Colonic mucosa (tissue), 4 donors: ENCODE results near the gene TDRD9. TPM values are rescaled to one million over a fixed set of nuclear protein-coding genes. Genes with fewer than 3 reads are reported as not detected.
A peak's percentile ranks its signal among the peaks of the same experiment; 100 is the strongest.

Experiments used
- DNase-seq: peaks from one replicate; pipeline ENCODE4 v3.0.0-alpha.2; 2020
- H3K27ac ChIP-seq: fragments of 200-600 bp; one replicate; pipeline ENCODE4 v1.8.0; 2021
- H3K27me3 ChIP-seq: fragments of 200-600 bp; one replicate; pipeline ENCODE4 v1.8.0; 2021
- H3K36me3 ChIP-seq: fragments of 200-600 bp; one replicate; pipeline ENCODE4 v1.8.0; 2021
- H3K4me1 ChIP-seq: fragments of 200-600 bp; one replicate; pipeline ENCODE4 v1.8.0; 2021; ENCODE audit warnings: mild to moderate bottlenecking
- H3K4me3 ChIP-seq: fragments of 200-600 bp; one replicate; pipeline ENCODE4 v1.8.0; 2021
- H3K9ac ChIP-seq, 2 donors: one replicate each; pipeline ENCODE4 v1.7.0; 2013; ENCODE audit warnings: control low read depth in 2 of 2, low read depth in 2 of 2, low read length in 2 of 2
- H3K9me3 ChIP-seq: fragments of 200-600 bp; one replicate; pipeline ENCODE4 v1.8.0; 2021
- CTCF ChIP-seq: fragments of 200-600 bp; IDR thresholded peaks from one replicate; pipeline ENCODE4 v1.8.0; 2022; ENCODE audit warnings: antibody characterized with exemption, mild to moderate bottlenecking
- intact Hi-C: fragments of 100-400 bp; cut with DNase I; formaldehyde crosslinking; loops from one replicate; pipeline ENCODE4 v1.14.1; 2022
- total RNA-seq, 2 donors: library from RNA; stranded (reverse); fragmentation: NEBNext Ultra II Directional in 1 of 2; extraction: Animal tissue kit (Norgen Biotek cat#: 25700) in 1 of 2; gene quantifications; one replicate each; pipeline ENCODE4 v1.2.1, GENCODE V29; 2021
- donor health status: healthy.
- donor health status: DM: no; HTN: no; CAD: no.
- donor health status: DM: no; HTN: no; CAD: no.

Gene TDRD9
- total RNA-seq, 2 donors from 2014 or later, result 0.44 to 1.1 TPM

- intact Hi-C loops, result no loop called here
- no peak for DNase-seq
- TF ChIP-seq CTCF, result no peak
Measured at GRCh38 chr14:103908580-103908979, 19.7 kb upstream of the TDRD9 start.

GRCh38 chr14:103909531-103910261 lies 18.6 kb upstream of the TDRD9 start:
- intact Hi-C loops, result loop anchor here (5.0 kb wide), 1 partner anchor 102 kb away; no protein-coding TSS in a partner anchor
- H3K9me3 ChIP-seq, result no peaks in the 10 kb centered on the region
- H3K4me1 ChIP-seq, result no peaks in the 10 kb centered on the region
- DNase-seq, result no peak
- H3K36me3 ChIP-seq, result peaks cover 4% of the 10 kb centered on the region
- H3K9ac ChIP-seq, result peak overlapping the region in 1 of 2 donors; percentile 36
- H3K4me3 ChIP-seq, result no peak overlapping the region
- no peak for TF ChIP-seq CTCF
- no peak overlapping the region for H3K27ac ChIP-seq
- no peaks in the 10 kb centered on the region for H3K27me3 ChIP-seq

More at GRCh38 chr14:103908580-103908979, 19.7 kb upstream of the TDRD9 start:
- Histone ChIP-seq H3K9ac (no peak overlapping the region), H3K9me3 (no peaks in the 10 kb centered on the region), H3K27me3 (no peaks in the 10 kb centered on the region), H3K4me3 (no peak overlapping the region), H3K27ac (no peak overlapping the region), H3K36me3 (peaks cover under 1% of the 10 kb centered on the region), H3K4me1 (no peaks in the 10 kb centered on the region)

- Histone ChIP-seq H3K9me3 (no peaks in the 10 kb centered on the region), H3K27ac (no peak overlapping the region), H3K27me3 (no peaks in the 10 kb centered on the region), H3K4me1 (no peaks in the 10 kb centered on the region), H3K9ac (no peak overlapping the region), H3K36me3 (peaks cover 4% of the 10 kb centered on the region), H3K4me3 (no peak overlapping the region)
- TF ChIP-seq CTCF, result peak; percentile 84
- intact Hi-C loops, result loop anchor here (5.0 kb wide), 1 partner anchor 103 kb away; no protein-coding TSS in a partner anchor
- peak; percentile 91 for DNase-seq
Measured at GRCh38 chr14:103910262-103910935, 17.9 kb upstream of the TDRD9 start.

GRCh38 chr14:103910984-103911383 lies 17.3 kb upstream of the TDRD9 start:
- TF ChIP-seq CTCF, result no peak
- no peak overlapping the region for H3K27ac ChIP-seq
- H3K9me3 ChIP-seq, result no peaks in the 10 kb centered on the region
- intact Hi-C loops, result loop anchor here (5.0 kb wide), 1 partner anchor 104 kb away; no protein-coding TSS in a partner anchor
- no peaks in the 10 kb centered on the region for H3K4me1 ChIP-seq
- DNase-seq, result no peak
- no peak overlapping the region for H3K4me3 ChIP-seq
- peaks cover 4% of the 10 kb centered on the region for H3K36me3 ChIP-seq
- no peak overlapping the region for H3K9ac ChIP-seq
- H3K27me3 ChIP-seq, result no peaks in the 10 kb centered on the region

GRCh38 chr14:103915616-103916015 lies 12.6 kb upstream of the TDRD9 start:
- intact Hi-C loops, result no loop called here
- Histone ChIP-seq H3K9me3 (no peaks in the 10 kb centered on the region), H3K36me3 (peaks cover 4% of the 10 kb centered on the region), H3K27ac (no peak overlapping the region), H3K9ac (no peak overlapping the region), H3K27me3 (no peaks in the 10 kb centered on the region), H3K4me3 (no peak overlapping the region), H3K4me1 (no peaks in the 10 kb centered on the region)
- no peak for TF ChIP-seq CTCF
- no peak for DNase-seq
